GM20000 (cell line): ENCODE measurements around the gene MAGI1.

Experiments used
- DNase-seq: peaks from one replicate; pipeline ENCODE4 v3.0.0; 2012; ENCODE audit warnings: low spot score
- TF ChIP-seq, protein P1 (sequence below): IDR thresholded peaks from 2 replicates; pipeline ENCODE4 v1.5.1; 2012; ENCODE audit warnings: mild to moderate bottlenecking, control low read depth; ENCODE audit errors: extremely low read depth, missing control alignments

MAGI1 gene

DNA sequence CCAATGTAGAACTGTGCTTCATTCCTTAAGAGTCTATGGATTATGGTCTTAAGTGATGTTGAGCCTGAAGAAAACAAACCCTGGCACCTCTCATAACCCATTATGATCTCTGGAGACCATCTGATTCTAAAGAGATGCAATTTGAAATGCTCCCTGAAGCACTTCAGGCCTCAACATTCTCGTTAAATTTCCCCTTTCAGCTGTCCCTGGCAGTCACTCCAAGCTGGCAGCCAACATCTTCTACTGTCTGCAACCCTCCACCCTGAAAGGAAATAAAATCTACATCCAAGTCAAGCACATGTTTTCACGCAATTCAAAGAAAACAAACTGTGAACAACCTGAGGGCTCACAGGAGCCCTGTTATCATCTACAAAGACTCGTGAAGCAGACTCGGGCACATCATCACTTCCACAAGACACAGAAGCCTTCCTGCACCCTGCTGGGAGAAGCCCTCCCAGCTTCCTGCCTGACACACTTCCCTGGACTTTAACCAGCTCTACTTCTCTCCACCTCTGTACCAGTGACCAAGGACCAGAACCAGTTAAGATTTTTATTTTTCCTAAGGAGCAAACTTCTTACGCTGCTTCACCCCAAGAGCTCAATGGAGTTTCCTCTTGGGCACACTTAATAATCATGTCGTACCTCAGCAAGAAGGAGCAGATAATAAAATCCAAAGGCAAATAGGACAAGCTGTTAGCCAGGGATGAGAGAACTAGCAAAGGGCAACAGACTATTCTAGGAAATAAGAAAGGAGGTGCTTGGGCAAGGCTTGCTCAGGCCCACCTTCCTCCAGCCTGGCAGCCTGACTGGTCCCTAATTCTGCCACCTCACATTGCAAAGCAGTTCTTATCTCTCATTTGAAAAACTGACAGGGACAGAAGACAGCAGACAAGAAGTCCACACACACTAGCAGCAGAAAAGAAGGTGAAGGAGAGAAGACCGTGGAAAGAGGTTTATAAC is 67.1 kb downstream of the MAGI1 start:
- TF ChIP-seq, protein P1, sequence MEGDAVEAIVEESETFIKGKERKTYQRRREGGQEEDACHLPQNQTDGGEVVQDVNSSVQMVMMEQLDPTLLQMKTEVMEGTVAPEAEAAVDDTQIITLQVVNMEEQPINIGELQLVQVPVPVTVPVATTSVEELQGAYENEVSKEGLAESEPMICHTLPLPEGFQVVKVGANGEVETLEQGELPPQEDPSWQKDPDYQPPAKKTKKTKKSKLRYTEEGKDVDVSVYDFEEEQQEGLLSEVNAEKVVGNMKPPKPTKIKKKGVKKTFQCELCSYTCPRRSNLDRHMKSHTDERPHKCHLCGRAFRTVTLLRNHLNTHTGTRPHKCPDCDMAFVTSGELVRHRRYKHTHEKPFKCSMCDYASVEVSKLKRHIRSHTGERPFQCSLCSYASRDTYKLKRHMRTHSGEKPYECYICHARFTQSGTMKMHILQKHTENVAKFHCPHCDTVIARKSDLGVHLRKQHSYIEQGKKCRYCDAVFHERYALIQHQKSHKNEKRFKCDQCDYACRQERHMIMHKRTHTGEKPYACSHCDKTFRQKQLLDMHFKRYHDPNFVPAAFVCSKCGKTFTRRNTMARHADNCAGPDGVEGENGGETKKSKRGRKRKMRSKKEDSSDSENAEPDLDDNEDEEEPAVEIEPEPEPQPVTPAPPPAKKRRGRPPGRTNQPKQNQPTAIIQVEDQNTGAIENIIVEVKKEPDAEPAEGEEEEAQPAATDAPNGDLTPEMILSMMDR, result no peak
- DNase-seq, result no peak

GRCh38 chr3:65968996-65969395 is 69.7 kb downstream of the MAGI1 start:
- TF ChIP-seq, protein P1, result no peak
- no peak for DNase-seq

DNA sequence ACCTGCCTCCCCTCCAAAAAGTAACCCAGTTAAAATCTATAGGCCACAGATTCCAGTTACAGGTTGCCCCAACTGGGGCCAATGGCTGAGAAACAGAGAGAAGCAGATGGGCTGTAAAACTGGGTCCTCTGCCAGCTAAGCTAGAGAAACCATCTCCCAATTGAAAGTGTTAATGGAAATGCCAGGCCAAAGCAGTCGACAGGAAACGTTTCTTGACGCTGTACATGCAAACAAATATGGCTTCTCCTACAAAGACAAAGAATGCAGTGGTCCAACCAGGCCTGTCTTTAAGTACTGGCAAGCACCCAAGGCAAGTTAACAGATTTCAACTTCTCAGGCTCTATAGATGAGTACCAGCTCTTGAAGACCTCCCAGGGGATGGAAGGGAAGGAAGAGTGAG is 71.3 kb downstream of the MAGI1 start:
- TF ChIP-seq, protein P1, result no peak
- DNase-seq, result no peak

DNA sequence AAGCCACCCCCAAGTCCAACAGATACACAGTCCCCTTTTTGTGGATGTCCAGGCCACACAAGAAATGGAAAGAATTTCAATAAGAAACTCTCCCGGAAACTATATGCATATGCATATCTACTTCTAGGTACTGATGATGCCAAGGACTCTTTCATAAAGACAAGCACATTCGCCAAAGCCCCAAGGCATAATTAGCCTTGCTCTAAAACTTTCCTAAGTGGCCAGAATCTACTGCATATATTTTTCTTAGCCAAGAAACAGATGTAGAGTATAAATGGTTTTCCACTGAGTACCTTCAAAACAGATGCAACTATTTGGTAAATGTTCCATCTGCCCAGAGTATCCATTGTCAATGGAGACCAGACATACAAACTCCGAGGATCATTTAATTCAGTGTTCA is 73.9 kb downstream of the MAGI1 start:
- TF ChIP-seq, protein P1, result no peak
- DNase-seq, result no peak

DNA sequence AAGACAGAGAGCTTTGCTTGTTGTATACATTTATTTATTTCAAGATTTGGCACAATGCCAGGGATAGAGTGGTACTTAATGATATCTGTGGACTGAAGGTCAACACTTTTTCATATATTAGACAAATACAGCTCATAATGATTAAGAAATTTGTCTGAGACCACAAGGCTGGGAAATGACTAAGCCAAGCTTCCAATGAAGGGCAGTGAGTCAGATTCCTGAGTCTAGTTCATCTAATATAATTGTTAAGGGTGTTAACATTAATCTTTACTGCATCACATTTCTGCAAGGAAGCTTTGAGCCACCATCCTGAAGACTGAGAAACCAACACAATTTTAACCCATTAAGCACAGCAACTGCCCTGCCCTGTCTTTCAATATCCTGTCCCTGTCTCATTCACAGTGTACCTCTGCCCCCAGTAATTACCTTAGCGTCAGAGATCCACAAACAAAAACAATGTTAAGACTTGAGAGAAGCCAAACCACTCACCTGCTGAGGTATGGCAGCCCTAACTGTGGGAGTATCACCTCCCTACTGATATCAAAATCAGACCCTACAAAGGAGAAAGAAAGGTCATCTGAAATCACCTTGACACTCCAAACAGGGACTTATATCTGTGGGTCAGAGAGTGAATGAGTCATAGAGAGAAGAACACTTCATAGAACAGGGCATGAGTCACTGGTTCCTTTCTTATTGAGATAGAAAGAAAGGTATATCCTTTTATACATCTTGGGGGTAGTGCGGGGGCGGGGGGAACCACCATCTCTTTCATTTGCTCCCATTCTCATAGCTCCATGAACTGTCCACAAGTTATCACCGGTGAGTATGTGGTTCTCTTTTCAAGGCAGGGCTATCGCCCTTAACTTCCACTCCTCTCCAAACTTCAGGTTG is 74.7 kb downstream of the MAGI1 start:
- DNase-seq, result peak; percentile 67
- TF ChIP-seq, protein P1, result no peak

DNA sequence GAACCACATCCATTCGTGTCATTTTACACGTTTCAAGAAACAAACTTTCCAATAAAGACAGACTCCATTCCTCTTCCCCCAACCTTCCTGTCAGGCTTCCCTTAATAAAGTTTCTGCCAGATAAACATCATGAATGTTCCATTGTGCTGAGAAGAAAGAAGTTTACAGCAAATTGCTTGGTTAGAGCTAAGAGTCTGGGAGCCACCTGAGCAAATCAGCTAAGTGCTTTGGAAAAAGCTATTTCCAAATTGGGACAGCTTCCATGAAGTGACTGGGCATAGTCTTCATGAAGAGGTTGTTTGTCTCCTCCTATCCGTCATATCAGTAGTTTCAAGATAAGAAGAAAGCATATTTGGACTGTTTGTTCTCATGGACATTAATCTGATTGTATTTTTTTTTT is 77.0 kb downstream of the MAGI1 start:
- no peak for DNase-seq
- TF ChIP-seq, protein P1, result no peak

GRCh38 chr3:65961128-65961527 is 77.6 kb downstream of the MAGI1 start:
- no peak for DNase-seq
- TF ChIP-seq, protein P1, result no peak
